ENCODE data around the gene TEX29.

TEX29 gene

GRCh38 chr13:111323549-111323948 lies 3.1 kb downstream of the TEX29 start:
- Histone ChIP-seq H3K4me2 (ENCODE audit: low read depth, low read length, poor library complexity, severe bottlenecking) (no peak overlapping the region), H3K9me3 (ENCODE audit: insufficient read depth, low read length) (no peaks in the 10 kb centered on the region), H3K9ac (ENCODE audit: low read length) (no peak overlapping the region), H3K27ac (ENCODE audit: low read depth, low read length) (no peak overlapping the region), H3K27me3 (ENCODE audit: low read length) (no peaks in the 10 kb centered on the region), H4K20me1 (ENCODE audit: low read depth, low read length) (no peaks in the 10 kb centered on the region), H2AFZ (ENCODE audit: low read depth, low read length, severe bottlenecking) (no peak overlapping the region), H3F3A (ENCODE audit: insufficient read depth) (no peaks in the 10 kb centered on the region), H3K9me2 (replicated peaks; ENCODE audit: insufficient read depth, low read length) (no peaks in the 10 kb centered on the region), H3K79me2 (ENCODE audit: insufficient read depth, low read length) (no peaks in the 10 kb centered on the region), H3K36me3 (ENCODE audit: low read length) (no peaks in the 10 kb centered on the region), H3K4me3 (ENCODE audit: insufficient read depth, low read length, poor library complexity, severe bottlenecking) (no peak overlapping the region)
- TF ChIP-seq CTCF (IDR thresholded peaks at IDR 0.05; ENCODE audit: insufficient read depth, low read length, poor library complexity, severe bottlenecking) (no peak), EZH2phosphoT487 (conservative IDR thresholded peaks at IDR 0.05; ENCODE audit: low read length) (no peak)

GRCh38 chr13:111323950-111324651 lies 3.7 kb downstream of the TEX29 start:
- no peak for TF ChIP-seq CTCF (IDR thresholded peaks at IDR 0.05; ENCODE audit: insufficient read depth, low read length, poor library complexity, severe bottlenecking)
- TF ChIP-seq EZH2phosphoT487 (conservative IDR thresholded peaks at IDR 0.05; ENCODE audit: low read length) = no peak
- Histone ChIP-seq H3K79me2 (ENCODE audit: insufficient read depth, low read length) (no peaks in the 10 kb centered on the region), H3K9ac (ENCODE audit: low read length) (no peak overlapping the region), H3K9me2 (replicated peaks; ENCODE audit: insufficient read depth, low read length) (no peaks in the 10 kb centered on the region), H2AFZ (ENCODE audit: low read depth, low read length, severe bottlenecking) (no peak overlapping the region), H3K27me3 (ENCODE audit: low read length) (no peaks in the 10 kb centered on the region), H3K4me3 (ENCODE audit: insufficient read depth, low read length, poor library complexity, severe bottlenecking) (no peak overlapping the region), H3K4me2 (ENCODE audit: low read depth, low read length, poor library complexity, severe bottlenecking) (no peak overlapping the region), H3F3A (ENCODE audit: insufficient read depth) (no peaks in the 10 kb centered on the region), H3K27ac (ENCODE audit: low read depth, low read length) (no peak overlapping the region), H3K36me3 (ENCODE audit: low read length) (no peaks in the 10 kb centered on the region), H3K9me3 (ENCODE audit: insufficient read depth, low read length) (no peaks in the 10 kb centered on the region), H4K20me1 (ENCODE audit: low read depth, low read length) (no peaks in the 10 kb centered on the region)

GRCh38 chr13:111324736-111325135 lies 4.3 kb downstream of the TEX29 start:
- Histone ChIP-seq H3K4me2 (ENCODE audit: low read depth, low read length, poor library complexity, severe bottlenecking) (no peak overlapping the region), H3K9me3 (ENCODE audit: insufficient read depth, low read length) (no peaks in the 10 kb centered on the region), H3K4me3 (ENCODE audit: insufficient read depth, low read length, poor library complexity, severe bottlenecking) (no peak overlapping the region), H3K79me2 (ENCODE audit: insufficient read depth, low read length) (no peaks in the 10 kb centered on the region), H2AFZ (ENCODE audit: low read depth, low read length, severe bottlenecking) (no peak overlapping the region), H3K27ac (ENCODE audit: low read depth, low read length) (no peak overlapping the region), H3K9me2 (replicated peaks; ENCODE audit: insufficient read depth, low read length) (no peaks in the 10 kb centered on the region), H3K27me3 (ENCODE audit: low read length) (no peaks in the 10 kb centered on the region), H4K20me1 (ENCODE audit: low read depth, low read length) (no peaks in the 10 kb centered on the region), H3F3A (ENCODE audit: insufficient read depth) (no peaks in the 10 kb centered on the region), H3K9ac (ENCODE audit: low read length) (no peak overlapping the region), H3K36me3 (ENCODE audit: low read length) (no peaks in the 10 kb centered on the region)
- TF ChIP-seq CTCF (IDR thresholded peaks at IDR 0.05; ENCODE audit: insufficient read depth, low read length, poor library complexity, severe bottlenecking) (no peak), EZH2phosphoT487 (conservative IDR thresholded peaks at IDR 0.05; ENCODE audit: low read length) (no peak)

All from SU-DHL-6 (cell line).